DMS114 treated with DMSO at 0.1 percent for 48 hours (cell line): ENCODE measurements around the gene NPIPB6.

Experiments used
- DNase-seq: peaks from one replicate; lab custom pipeline; 2025; ENCODE audit not compliant: unreplicated experiment; lab: John Stamatoyannopoulos, UW

The NPIPB6 gene

DNA sequence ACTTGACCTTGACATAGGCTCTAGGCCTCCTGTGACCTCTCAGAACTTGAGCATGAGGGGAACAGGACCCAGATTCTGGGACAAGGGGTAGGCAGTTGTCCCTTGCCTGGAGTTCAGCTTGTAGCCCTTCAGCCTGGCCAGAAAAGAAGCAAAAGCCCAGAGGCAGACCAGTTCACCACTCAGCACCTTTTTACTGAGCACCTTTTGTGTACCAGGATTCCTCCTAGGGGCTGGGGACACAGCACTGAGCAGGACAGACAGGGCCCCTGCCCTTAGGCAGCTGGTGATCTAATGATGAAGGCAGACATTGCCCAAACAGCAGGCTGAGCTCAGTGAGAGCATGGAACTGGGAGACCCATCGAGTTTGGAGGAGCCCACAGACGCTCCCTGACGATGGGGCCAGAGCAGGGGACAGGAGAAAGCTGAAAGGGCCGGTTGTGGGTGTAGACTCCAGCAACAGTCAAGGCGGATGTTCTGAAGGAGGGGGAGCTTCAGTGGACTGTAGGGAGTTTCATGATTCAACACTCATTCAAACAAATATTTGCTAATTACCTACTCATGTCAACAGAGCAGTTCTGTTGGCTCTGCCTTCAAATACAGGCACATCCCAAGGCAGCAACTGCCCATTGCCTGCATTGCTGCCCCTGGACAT is 38.9 kb downstream of the NPIPB6 start:
- no peak for DNase-seq

DNA sequence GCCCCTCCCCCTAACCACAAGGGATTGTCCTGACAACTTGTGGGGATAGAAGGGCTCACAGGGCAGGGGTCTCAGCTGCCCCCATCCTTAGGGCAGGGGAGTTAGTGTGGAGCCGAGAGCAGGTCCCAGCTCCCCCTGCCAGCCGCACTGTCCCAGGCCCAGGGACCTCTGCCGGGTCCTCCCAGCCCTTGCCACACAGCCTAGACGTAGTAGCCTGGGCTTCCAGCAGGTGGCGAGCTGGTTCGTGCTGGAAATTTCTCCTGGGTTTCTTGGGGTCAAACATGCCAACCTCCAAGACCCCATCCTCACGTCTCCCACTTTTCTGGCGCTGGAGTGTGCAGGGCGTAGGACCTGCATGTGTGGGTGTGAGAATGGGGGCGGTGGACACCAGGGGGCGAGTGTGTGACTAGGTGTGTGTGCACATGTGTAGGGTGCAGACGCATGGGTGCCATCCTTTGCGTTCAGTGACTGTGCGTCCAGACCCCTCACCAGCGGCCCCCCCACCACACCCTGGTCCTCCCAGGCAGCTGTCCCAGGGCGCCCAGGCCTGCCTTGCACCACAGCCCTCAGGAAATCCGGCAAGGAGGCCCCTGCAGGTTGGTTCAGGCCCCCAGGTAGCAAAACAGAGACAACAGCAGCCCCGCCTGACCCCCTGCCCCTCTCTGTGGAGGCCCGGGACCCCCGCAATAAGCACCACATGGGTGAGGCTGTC is 41.5 kb downstream of the NPIPB6 start:
- no peak for DNase-seq

DNA sequence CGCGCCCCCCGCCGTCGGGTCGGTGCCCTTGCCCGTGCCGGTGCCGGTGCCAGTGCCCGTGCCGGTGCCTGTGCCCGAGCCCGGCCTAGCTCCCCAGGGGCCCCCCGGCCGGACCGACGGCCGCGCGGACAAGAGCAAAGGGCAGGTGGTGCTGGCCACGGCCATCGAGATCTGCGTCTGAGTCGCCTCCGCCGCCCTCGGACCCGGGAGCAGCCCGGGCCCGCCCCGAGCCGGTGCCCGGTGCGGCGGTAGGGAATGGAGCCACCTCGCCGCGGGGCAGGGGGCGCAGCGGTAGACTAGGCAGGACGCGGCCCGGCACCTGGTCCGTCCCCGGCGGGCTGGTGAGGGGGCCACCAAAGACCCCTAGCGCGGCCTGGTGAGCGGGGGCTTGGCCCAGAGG is 42.6 kb downstream of the NPIPB6 start:
- DNase-seq: no peak

DNA sequence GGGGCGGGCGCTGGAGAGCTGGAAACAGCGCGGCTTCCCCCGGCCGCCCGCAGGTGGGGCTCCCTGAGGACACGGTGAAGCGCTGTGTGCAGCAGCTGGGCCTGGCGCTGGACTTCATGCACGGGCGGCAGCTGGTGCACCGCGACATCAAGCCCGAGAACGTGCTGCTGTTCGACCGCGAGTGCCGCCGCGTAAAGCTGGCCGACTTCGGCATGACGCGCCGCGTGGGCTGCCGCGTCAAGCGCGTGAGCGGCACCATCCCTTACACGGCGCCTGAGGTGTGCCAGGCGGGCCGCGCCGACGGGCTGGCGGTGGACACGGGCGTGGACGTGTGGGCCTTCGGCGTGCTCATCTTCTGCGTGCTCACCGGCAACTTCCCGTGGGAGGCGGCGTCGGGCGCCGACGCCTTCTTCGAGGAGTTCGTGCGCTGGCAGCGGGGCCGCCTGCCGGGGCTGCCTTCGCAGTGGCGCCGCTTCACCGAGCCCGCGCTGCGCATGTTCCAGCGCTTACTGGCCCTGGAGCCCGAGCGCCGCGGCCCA is 43.2 kb downstream of the NPIPB6 start:
- no peak for DNase-seq

GRCh38 chr16:28319476-28320022 is 43.8 kb downstream of the NPIPB6 start:
- no peak for DNase-seq

DNA sequence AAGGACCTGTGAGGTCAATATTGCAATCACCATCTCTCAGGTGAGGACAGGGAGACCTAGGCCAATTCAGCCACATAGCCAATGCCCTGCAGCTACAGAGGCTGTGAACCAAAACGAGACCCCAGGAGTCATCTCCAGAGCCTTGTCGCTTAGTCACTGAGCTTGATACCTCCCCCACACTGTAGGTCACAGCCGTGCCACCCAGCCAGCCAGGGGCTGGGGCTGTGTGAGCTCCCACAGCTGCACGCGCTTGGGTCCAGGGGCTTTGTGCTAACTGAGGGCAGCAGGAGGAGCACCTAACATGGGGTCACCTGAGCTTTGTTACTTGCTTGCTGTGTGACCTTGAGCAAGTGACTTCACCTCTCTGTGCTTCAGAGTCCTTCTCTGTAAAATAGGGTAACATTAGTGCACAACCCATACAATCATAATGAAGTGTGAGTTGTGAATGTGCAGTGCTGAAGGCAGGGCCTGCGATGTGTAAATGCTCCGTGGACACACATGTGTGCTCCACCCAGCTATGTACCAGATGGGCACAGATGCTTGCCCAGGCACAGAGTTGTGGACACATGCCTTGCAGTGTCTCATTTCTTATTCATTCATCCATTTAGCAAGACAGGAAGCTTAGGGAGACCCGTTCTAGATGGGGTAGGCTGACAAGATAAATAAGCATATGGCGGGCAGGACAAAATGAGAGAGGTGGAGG is 45.1 kb downstream of the NPIPB6 start:
- DNase-seq: no peak

DNA sequence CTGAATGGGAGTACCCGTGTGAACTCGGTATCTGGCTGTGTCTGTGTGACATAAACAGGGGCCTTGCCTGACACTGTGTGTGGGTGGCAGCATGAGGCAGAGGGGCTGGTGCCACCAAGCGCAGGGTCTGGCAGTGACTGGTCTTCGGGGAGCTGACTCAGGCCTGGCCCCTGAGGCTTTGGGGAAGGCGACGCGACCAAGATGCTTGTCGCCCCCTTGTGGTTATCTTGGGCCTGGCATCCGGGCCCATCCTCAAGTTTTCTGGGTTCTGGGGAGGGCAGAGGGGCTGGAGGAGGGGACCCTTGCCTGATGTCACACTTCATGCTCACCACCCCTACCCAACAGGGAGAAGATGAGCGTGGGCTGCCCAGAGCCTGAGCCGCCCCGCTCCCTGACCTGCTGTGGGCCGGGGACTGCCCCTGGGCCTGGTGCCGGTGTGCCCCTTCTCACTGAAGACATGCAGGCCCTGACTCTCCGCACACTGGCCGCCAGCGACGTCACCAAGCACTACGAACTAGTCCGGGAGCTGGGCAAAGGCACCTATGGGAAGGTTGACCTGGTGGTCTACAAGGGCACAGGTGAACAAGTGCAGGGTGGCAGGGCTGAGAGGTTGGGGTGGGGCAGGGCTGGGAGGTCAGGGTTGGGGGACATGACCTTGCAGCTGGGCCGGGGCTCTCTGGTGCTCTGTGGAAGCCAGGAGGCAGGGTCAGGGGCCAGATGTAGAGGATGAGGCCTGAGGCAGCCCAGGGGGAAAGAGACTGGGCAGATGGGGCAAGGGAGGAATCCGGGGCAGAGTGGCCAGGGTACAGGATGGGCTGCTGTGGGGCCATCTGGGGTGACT is 46.0 kb downstream of the NPIPB6 start:
- DNase-seq: peak; percentile 23

DNA sequence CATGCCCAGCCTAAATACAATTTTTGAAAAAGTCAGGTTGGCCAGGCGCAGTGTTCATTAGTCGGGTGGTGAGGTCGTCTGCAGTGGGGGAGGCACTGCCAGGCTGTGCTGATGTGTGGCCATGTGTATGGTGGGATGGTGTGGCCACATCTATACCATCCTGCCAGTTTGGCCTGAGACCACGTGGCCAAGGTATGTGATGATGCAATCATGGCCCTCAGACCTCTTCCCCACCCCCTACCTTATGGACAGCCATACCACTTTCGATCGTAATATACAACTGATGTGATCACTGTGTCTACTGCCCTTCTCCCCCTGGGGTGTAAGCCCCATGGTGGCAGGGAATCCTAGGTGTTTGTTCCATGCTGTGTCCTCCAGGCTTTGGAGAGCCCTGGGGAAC is 47.3 kb downstream of the NPIPB6 start:
- DNase-seq: no peak

GRCh38 chr16:28313587-28313986 is 49.7 kb downstream of the NPIPB6 start:
- DNase-seq: no peak

DNA sequence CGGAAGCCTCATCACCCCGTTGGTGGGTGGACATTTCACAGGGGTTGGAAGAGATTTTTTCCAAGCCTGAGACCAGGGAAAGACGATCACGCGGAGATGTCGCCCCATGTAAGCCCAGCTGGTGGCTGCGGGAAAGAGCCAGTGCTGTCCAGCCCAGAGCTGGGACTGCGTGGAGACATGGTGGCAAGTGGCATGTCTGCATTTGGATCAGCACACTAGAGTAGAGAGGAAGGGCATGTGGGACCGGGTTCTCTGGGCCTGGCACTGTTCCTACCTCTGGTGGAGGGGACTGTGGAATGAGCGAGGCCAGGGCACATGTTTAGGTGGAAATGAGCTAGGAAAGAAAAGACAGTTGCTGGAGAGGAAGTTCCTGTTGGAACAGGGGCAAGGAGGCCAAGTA is 51.0 kb downstream of the NPIPB6 start:
- no peak for DNase-seq

GRCh38 chr16:28311913-28312312 is 51.4 kb downstream of the NPIPB6 start:
- DNase-seq: no peak

DNA sequence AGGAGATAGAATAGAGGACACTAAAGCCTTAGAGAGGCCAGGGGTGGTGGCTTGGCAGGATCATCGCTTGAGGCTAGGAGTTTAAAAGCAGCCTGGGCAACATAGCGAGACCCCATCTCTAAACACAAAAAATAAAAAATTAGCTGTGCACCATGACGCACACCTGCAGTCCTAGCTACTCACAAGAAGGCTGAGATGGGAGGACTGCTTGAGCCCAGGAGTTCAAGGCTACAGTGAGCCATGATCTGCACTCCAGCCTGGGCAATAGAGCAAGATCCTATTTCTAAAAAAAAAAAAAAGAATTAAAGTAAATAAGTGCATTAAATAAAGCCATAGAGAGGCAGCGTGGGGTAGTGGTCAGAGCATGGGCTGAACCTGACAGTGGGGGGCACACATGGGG is 51.9 kb downstream of the NPIPB6 start:
- no peak for DNase-seq

GRCh38 chr16:28310796-28311195 is 52.5 kb downstream of the NPIPB6 start:
- DNase-seq: no peak

GRCh38 chr16:28309811-28310311 is 53.4 kb downstream of the NPIPB6 start:
- DNase-seq: no peak

DNA sequence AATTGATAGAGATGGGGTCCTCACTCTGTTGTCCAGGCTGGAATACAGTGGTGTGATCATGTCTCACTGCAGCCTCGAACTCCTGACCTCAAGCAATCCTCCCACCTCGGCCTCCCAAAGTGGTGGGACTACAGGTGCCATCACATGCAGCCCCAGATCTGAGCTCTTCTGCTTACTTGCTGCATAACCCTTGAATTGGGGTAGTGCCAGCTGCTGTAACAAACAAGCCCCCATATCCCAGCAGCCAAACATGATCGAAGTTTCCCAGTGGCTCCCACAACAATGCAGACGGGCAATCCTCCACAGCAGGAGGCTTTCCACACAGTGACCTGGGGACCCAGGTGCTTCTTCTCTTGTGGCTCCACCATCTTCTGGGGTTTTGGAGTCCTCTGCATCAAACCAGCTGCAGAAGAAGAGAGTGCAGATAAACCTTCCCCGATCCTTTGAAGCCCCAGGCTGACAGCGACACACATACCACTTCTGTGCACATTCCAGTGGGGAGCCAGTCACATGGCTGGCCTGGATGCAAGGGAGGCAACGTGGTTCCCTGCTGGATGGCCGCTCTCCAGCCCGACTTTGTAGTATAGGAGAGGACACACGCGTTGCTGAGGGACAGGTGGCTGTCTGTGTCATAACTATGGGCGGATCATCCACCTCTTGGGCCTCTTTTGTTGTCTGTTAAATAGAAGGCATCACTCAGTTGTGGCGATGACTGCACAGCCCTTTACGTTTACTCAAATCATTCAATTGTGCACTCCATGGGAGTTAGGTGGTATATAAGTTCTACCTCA is 54.3 kb downstream of the NPIPB6 start:
- DNase-seq: no peak

- no peak for DNase-seq
Measured at GRCh38 chr16:28307936-28308335, 55.4 kb downstream of the NPIPB6 start.

GRCh38 chr16:28304214-28304613 is 59.1 kb downstream of the NPIPB6 start:
- DNase-seq: no peak

DNA sequence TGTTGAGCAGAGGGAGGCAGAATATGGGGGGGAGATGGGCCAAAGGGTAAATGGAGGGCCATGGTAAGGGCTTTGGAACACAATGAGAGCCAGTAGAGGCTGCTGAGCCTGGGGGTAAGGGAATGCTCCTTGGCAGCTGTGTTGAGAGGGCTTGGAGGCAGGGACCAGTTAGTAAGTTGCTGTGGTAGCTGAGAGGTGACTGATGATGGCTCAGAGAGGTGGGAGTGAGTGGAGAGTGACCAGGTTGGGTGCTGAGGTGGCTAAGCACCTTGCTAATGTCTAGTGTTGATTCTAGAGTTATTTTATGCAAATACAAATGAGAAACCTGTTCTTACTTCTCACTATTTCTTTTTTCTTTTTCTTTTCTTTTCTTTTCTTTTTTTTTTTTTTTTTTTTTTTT is 60.2 kb downstream of the NPIPB6 start:
- DNase-seq: no peak

DNA sequence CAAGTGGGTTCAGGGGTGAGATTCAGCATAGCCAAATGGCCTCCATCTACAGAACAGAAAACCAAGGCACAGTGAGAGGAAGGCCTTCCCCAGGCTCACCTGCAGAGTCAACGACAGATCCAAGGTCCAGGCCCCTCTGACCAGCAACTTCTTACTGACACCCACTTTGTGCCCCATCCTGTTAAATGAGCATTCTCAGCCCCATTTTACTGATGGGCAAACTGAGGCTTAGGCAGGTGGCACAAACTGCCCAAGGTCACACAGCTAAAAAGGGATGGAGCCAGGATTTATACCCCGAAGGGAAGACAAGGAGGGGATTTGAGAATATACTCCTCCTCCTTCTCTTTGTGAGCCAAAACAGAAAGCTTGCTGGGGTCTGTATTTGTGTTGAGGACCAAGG is 61.7 kb downstream of the NPIPB6 start:
- DNase-seq: no peak

GRCh38 chr16:28301154-28301553 is 62.2 kb downstream of the NPIPB6 start:
- DNase-seq: no peak
